GM12878 (cell line): Measurements from ENCODE around the gene RGL1. TPM values are rescaled to one million over a fixed set of nuclear protein-coding genes. Genes with fewer than 3 reads are reported as not detected.

Experiments
- E2F8 ChIP-seq: fragments of 450-650 bp; IDR thresholded peaks from 2 replicates; pipeline ENCODE4 v1.6.1; 2018; ENCODE audit warnings: mild to moderate bottlenecking, low read depth, moderate library complexity; ENCODE audit not compliant: partially characterized antibody
- YBX1 ChIP-seq: fragments of 450-650 bp; IDR thresholded peaks from 2 replicates; pipeline ENCODE4 v1.6.1; 2016; ENCODE audit warnings: antibody characterized with exemption
- ZNF592 ChIP-seq: fragments of 450-650 bp; IDR thresholded peaks from 2 replicates; pipeline ENCODE4 v1.6.1; 2017; ENCODE audit warnings: mild to moderate bottlenecking, moderate library complexity
- polyA plus RNA-seq, 11 experiments: library from polyadenylated mRNA; depleted of rRNA in 4 of 11; unstranded in 6 of 11; stranded (reverse) in 5 of 11; fragments of >200 nt; fragmentation: Nextera tagmentation in 4 of 11; fragmentation: Illumina TruSeq in 1 of 11; extraction: Ambion mirVana in 4 of 11; extraction: Trizol in 1 of 11; gene quantifications; 1 replicate in 1 of 11; 2 replicates in 10 of 11; pipeline versions ENCODE4 v1.2.1 to v1.2.3, GENCODE V29; 2011 to 2016; ENCODE audit warnings: inconsistent platforms in 2 of 11, missing spikeins in 2 of 11, low read depth in 1 of 11
- total RNA-seq, 4 experiments: library from RNA; depleted of rRNA in 3 of 4; stranded (reverse); fragments of >200 nt in 3 of 4; fragmentation: Illumina TruSeq in 1 of 4; extraction: Trizol in 1 of 4; gene quantifications; 2 replicates each; pipeline versions ENCODE4 v1.2.1 to v1.2.3, GENCODE V29; 2013 to 2021

Gene RGL1
- total and polyA plus RNA-seq, 10 of the 15 experiments (the other 5 are each of a cell fraction or from before 2014, with no cell fraction given), result 8.1 to 25.0 (median 19.0) TPM

DNA sequence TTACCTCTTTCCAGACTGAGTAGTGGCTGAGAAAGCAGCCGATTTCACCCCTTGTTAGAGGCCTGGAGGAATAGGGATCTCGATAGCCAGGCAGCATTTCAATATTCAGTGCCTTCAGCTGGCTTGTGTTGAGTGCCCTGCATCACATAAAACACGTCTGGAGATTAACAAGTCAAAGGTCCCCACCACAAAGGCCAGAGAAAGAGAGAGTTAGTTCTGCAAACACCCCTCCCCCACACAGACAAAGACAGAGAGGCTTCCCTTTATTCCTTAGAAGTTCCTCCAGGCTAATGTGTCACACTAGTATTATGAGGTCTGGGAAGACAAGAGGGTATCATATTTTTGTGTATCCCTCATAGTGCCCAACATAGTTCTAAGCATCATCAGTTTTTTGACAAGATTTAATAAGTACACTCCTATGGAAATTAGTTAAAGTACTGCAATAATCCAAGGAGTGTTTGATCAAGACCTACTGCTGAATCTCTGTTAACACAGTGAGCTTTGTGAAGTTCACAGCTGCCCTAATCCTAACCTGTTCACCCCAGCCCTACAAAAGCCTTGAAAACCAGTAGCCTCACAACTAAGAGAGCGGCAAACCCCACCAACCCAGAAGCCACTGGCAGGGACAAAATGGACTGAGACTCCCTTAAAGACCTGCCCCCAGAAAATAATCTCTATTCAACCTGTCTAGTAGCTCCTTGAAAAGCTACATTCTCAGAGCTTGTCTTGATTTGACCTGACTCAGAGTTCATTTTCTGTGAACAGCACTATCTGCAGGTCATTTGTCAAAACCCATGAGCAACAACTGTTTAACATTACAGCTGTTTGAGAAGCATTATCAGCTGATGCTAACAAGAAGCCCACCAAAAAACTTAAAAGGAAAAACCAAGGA lies 140.8 kb downstream of the RGL1 start (continued):
- TF ChIP-seq ZNF592, result no peak
- TF ChIP-seq E2F8, result no peak
- TF ChIP-seq YBX1, result no peak
